Effector memory CD8-positive, alpha-beta T cell (primary cell): ENCODE results near the gene IFI16.
A peak's percentile ranks its signal among the peaks of the same experiment; 100 is the strongest.
"Not testable (repeated sequence)": the region's sequence is repeated elsewhere in the genome, so short reads cannot be mapped to it uniquely, and the experiment has no call there.

ENCODE experiments used
- ATAC-seq: fragments of 150-1000 bp; cut with Tn5 transposase; replicated peaks from 2 replicates; pipeline ENCODE4 v1.10.0; 2021; ENCODE audit warnings: mild to moderate bottlenecking, moderate library complexity
- DNase-seq, 3 experiments: peaks; one replicate each; pipeline ENCODE4 v3.0.0; 2021
- H3K27ac Mint-ChIP-seq, 2 donors: one replicate each; pipeline ENCODE4 v1.8.0; 2022; ENCODE audit warnings: mild to moderate bottlenecking in 2 of 2, mixed read lengths in 2 of 2, moderate library complexity in 2 of 2
- H3K27me3 Mint-ChIP-seq, 2 donors: one replicate each; pipeline ENCODE4 v1.8.0; 2022; ENCODE audit warnings: mixed read lengths in 2 of 2
- H3K36me3 Mint-ChIP-seq: one replicate; pipeline ENCODE4 v1.8.0; 2022; ENCODE audit warnings: mild to moderate bottlenecking, moderate library complexity, mixed read lengths; ENCODE audit not compliant: insufficient read depth
- H3K4me1 Mint-ChIP-seq, 2 donors: one replicate each; pipeline ENCODE4 v1.8.0; 2022; ENCODE audit warnings: low read depth in 2 of 2, mixed read lengths in 2 of 2
- H3K4me3 Mint-ChIP-seq, 2 donors: one replicate each; pipeline ENCODE4 v1.8.0; 2022; ENCODE audit warnings: mild to moderate bottlenecking in 2 of 2, mixed read lengths in 2 of 2, moderate library complexity in 2 of 2
- H3K9me3 Mint-ChIP-seq, 2 donors: one replicate each; pipeline ENCODE4 v1.8.0; 2022; ENCODE audit warnings: mixed read lengths in 2 of 2

IFI16 gene

DNA sequence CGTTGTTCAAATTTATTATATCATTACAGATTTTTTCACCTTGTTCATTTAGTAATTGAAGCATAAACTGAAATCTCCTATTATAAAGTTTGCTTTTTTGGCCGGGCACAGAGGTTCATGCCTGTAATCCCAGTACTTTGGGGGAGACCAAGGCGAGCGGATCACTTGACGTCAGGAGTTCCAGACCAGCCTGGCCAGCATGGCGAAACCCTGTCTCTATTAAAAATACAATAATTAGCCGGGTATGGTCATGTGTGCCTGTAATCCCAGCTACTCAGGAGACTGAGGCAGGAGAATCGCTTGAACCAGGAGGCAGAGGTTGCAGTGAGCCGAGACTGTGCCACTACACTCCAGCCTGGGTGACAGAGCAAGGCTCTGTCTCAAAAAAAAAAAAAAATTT lies 1.3 kb downstream of the IFI16 start:
- DNase-seq, H3K27me3 Mint-ChIP-seq, ATAC-seq, H3K9me3 Mint-ChIP-seq: not testable (repeated sequence)
- Mint-ChIP-seq H3K4me1 (peaks cover 50 to 72% of the 10 kb centered on the region in 2 donors), H3K4me3 (peak overlapping the region; percentile 91 to 92), H3K27ac (peak overlapping the region; percentile 91 to 93), H3K36me3 (peaks cover 47% of the 10 kb centered on the region)

DNA sequence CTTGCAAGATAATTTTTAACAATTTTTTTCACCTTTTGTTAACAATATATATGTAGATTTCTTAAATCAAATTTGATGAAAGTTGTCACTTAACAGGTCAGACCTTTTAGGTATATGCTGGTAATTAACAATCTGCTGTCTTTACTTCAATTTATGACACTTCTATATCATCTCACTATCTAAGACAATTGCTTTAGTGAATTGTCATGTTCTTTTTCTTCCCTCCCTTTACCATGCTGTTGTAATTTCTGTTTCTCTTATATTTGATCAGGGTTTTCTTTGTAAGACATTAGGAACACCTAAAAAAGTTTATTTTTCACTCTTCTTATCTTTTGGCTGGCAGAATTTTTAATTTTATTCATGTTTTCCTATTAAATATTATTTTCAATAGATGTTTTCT lies 2.0 kb downstream of the IFI16 start:
- peaks cover 52 to 74% of the 10 kb centered on the region in 2 donors for H3K4me1 Mint-ChIP-seq
- peak overlapping the region; percentile 92 to 93 for H3K27ac Mint-ChIP-seq
- DNase-seq: no peak
- H3K4me3 Mint-ChIP-seq: peak overlapping the region; percentile 79 to 92
- no peaks in the 10 kb centered on the region for H3K27me3 Mint-ChIP-seq
- peaks cover 54% of the 10 kb centered on the region for H3K36me3 Mint-ChIP-seq
- H3K9me3 Mint-ChIP-seq: no peaks in the 10 kb centered on the region
- no peak for ATAC-seq

DNA sequence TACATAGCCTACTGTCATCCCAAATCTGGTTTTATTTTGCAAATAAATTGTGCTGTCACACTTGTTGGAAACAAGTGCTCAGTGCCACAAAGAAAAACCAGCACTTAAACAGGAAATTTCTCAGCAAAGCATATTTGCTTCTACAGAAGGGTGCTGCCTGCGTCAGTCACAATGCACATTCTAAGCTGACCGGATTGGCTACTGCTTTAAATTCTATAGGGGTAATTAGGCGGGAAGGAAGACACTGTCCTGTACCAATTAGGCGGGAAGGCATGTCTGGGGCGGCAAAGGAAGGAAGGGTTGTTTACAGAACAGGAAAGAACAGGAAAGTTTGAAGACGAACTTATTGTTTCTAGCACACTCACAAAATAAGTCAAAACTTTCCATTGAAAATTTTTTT lies 2.8 kb downstream of the IFI16 start:
- ATAC-seq: peak; percentile 24
- H3K9me3 Mint-ChIP-seq: no peaks in the 10 kb centered on the region
- H3K36me3 Mint-ChIP-seq: peaks cover 61% of the 10 kb centered on the region
- H3K4me1 Mint-ChIP-seq: peaks cover 50 to 71% of the 10 kb centered on the region in 2 donors
- H3K27me3 Mint-ChIP-seq: no peaks in the 10 kb centered on the region
- peak overlapping the region; percentile 79 to 92 for H3K4me3 Mint-ChIP-seq
- peak; percentile 21 to 35 (median 27) for DNase-seq
- peak overlapping the region; percentile 92 to 93 for H3K27ac Mint-ChIP-seq

DNA sequence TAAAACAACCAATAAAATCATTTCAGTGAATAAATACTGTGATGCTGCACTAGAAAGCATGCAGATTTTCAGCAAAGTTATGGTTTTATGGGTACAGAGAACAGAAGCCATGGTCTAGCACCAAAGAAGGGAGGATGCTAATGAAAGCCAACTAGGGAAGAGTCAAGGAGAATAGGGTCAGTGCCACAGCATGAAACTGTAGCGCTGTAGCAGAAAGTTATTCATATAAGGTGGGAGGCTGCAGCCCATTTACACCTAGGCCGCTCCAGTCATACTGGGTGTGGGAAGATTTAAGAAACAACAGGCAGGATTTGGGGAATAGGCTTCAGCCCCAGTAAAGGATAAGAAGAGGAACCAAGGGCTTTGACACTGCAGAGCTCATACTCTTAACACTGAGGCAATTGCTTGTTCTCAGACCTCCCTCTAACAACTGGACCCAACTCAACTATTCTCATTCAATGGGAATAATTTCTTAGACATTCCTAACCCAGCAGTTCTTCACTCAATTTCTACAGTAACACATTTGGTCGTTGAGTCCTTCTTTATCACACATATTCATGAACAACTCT lies 4.4 kb downstream of the IFI16 start:
- DNase-seq (no peak), ATAC-seq (no peak)
- peak overlapping the region; percentile 79 to 92 for H3K4me3 Mint-ChIP-seq
- no peaks in the 10 kb centered on the region for H3K27me3 Mint-ChIP-seq
- H3K27ac Mint-ChIP-seq: peak overlapping the region; percentile 92 to 93
- no peaks in the 10 kb centered on the region for H3K9me3 Mint-ChIP-seq
- peaks cover 47 to 69% of the 10 kb centered on the region in 2 donors for H3K4me1 Mint-ChIP-seq
- peaks cover 71% of the 10 kb centered on the region for H3K36me3 Mint-ChIP-seq

DNA sequence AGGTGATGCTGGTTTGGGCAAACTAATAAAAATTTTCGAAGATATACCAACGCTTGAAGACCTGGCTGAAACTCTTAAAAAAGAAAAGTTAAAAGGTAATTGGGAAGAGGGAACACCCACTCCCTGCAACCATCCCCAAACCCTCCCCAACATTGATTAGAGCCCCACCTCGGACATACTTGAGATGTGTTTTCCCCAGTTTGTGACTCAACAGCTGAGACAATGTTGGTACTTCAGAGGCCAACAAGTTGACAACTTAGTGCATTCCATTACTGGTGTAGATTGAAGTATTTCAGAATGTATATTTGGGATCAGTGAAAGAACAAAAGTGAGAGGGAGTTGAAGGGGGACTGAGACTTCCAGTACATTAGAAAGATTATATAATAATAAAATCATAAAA lies 5.1 kb downstream of the IFI16 start:
- H3K27me3 Mint-ChIP-seq: no peaks in the 10 kb centered on the region
- H3K36me3 Mint-ChIP-seq: peaks cover 78% of the 10 kb centered on the region
- H3K4me1 Mint-ChIP-seq: peaks cover 50 to 72% of the 10 kb centered on the region in 2 donors
- no peak for ATAC-seq
- peak overlapping the region; percentile 92 to 93 for H3K27ac Mint-ChIP-seq
- H3K4me3 Mint-ChIP-seq: peak overlapping the region; percentile 79 to 92
- DNase-seq: no peak
- H3K9me3 Mint-ChIP-seq: no peaks in the 10 kb centered on the region

DNA sequence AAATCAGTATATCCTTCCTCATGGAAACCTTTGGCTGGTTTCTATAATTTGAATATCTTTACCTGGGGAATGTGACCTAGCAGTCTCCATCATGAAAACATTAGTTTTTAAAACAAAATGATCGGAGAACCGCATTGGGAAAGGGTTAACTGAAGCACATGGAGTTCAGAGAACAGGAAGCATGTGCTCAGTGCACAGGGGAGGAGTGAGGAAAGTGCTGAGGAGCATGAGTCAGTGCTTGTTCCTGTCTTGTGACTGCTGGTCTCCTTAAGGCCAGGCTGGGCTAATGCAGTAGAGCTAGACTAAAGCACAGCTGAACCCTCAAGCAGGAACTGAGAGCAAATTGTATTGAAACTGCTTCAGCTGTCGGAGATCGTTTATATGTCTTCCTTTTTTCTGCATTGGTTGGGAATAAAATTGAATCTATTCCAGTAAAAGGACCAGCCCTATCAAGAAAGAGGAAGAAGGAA lies 5.8 kb downstream of the IFI16 start:
- peaks cover 52 to 72% of the 10 kb centered on the region in 2 donors for H3K4me1 Mint-ChIP-seq
- DNase-seq: peak; percentile 44 to 54 (median 48)

DNA sequence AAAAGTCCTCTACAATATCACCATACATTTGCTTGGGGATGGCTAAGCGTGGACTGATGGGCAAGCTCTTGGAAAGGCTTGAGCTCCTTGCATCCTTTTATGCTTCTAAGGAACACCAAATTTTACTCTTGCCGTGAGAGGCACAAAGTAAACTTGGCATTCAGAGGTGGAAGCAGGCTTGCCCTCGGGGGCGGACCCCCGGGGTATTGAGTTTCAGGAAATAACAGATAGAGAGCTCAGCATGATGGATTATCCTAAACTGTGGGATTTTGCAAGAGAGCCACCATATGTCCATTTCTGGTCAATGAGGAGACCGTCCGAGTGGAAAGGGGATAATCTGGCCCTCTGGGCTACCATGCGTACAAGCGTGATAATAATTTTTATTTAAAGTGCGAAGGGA lies 14.0 kb downstream of the IFI16 start:
- Mint-ChIP-seq H3K27ac (peak overlapping the region in 1 of 2 donors; percentile 76), H3K4me1 (peaks cover 56 to 81% of the 10 kb centered on the region in 2 donors), H3K4me3 (peak overlapping the region; percentile 13 to 48), H3K9me3 (no peaks in the 10 kb centered on the region), H3K36me3 (peaks cover 89% of the 10 kb centered on the region), H3K27me3 (no peaks in the 10 kb centered on the region)
- DNase-seq: no peak
- ATAC-seq: no peak

More for the DNA sequence above, 5.8 kb downstream of the IFI16 start:
- Mint-ChIP-seq H3K27ac (peak overlapping the region; percentile 92 to 93), H3K27me3 (no peaks in the 10 kb centered on the region), H3K4me3 (peak overlapping the region; percentile 79 to 92), H3K36me3 (peaks cover 82% of the 10 kb centered on the region), H3K9me3 (no peaks in the 10 kb centered on the region)
- ATAC-seq: peak; percentile 96

DNA sequence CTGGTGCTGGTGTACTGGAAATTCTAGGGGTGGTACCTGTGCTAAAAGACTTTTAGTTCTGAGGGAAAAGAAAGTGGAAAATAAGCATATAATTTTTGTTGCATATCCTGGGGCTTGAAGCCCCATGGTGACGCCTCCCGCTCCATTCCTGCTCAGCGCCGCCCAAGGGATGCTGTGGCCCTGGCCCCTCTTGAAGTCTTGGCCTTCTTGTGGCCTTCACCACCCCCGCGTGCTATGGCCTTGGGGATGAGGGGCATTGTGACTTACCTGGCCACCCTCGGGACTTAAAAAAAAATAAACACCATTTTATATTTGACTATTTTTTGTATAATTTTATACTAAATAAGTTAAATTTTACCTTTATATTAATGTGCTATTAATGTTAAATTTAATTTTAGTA lies 15.3 kb downstream of the IFI16 start:
- peaks cover 85% of the 10 kb centered on the region for H3K36me3 Mint-ChIP-seq
- no peak for DNase-seq
- no peak for ATAC-seq
- no peaks in the 10 kb centered on the region for H3K27me3 Mint-ChIP-seq
- no peak overlapping the region for H3K4me3 Mint-ChIP-seq
- no peaks in the 10 kb centered on the region for H3K9me3 Mint-ChIP-seq
- peaks cover 61 to 84% of the 10 kb centered on the region in 2 donors for H3K4me1 Mint-ChIP-seq
- peak overlapping the region in 1 of 2 donors; percentile 76 for H3K27ac Mint-ChIP-seq

DNA sequence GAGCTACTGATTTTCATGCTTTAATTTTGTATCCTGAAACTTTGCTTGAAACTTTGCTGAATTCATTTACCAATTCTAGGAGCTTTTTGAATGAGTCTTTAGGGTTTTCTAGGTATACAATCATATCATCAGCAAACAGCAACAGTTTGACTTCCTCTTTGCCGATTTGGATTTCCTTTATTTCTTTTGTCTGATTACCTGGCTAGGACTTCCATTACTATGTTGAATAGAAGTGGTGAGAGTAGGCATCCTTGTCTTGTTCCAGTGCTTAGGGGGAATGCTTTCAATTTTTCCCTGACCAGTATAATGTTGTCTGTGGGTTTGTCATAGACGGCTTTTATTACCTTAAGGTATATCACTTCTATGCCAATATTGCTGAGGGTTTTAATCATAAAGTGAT lies 17.1 kb downstream of the IFI16 start:
- Mint-ChIP-seq H3K4me1 (peaks cover 67 to 78% of the 10 kb centered on the region in 2 donors), H3K4me3 (peak overlapping the region; percentile 48 to 78), H3K27ac (peak overlapping the region; percentile 22 to 89), H3K36me3 (peaks cover 85% of the 10 kb centered on the region)
- not testable (repeated sequence) for H3K27me3 Mint-ChIP-seq, DNase-seq, H3K9me3 Mint-ChIP-seq, ATAC-seq

DNA sequence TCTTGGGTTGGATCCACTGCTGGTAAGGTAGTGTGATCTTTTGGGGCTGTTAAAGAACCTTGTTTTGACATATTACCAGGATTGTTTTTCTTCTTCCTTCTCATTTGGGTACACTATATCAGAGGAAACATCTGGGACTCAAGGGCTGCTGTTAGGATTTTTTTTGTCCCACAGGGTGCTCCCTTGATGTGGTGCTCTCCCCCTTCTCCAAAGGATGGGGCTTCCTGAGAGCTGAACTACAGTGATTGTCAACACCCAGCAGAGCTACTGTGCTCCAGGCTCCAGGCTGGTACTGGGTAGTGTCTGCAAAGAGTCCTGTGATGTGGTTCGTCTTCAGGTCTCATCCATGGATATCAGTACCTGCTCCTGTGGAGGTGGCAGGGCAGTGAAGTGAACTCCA lies 20.6 kb downstream of the IFI16 start:
- H3K27me3 Mint-ChIP-seq: no peaks in the 10 kb centered on the region
- DNase-seq (no peak), ATAC-seq (no peak)
- peak overlapping the region; percentile 42 to 50 for H3K4me3 Mint-ChIP-seq
- H3K9me3 Mint-ChIP-seq: no peaks in the 10 kb centered on the region
- H3K4me1 Mint-ChIP-seq: peaks cover 59 to 80% of the 10 kb centered on the region in 2 donors
- H3K27ac Mint-ChIP-seq: peak overlapping the region; percentile 22 to 89
- peaks cover 89% of the 10 kb centered on the region for H3K36me3 Mint-ChIP-seq

DNA sequence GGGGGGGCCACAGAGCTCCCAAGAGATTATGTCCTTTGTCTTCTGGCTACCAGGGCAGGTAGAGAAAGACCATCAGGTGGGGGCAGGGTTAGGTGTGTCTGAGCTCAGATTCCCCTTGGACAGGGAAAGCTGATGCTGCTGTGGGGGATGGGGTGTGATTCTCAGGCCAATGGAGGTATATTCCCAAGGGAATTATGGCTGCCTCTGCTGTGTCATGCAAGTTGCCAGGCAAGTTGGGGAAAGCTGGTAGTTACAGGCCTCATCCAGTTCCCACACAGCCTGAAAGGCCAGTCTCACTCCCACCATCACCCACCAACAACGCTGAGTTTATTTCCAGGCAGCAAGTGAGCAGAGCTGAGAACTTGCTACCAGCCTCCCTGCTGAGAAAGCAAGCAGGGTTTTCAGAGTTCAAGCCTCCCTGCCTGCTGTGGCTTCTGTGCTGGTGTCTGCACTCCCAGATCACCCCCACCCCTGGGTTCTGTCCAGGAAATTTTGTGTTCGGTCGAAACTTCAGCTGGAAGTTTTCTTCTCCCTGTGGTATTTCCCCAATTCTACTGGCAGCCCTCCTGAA lies 21.3 kb downstream of the IFI16 start:
- Mint-ChIP-seq H3K4me3 (peak overlapping the region; percentile 42 to 50), H3K9me3 (no peaks in the 10 kb centered on the region), H3K4me1 (peaks cover 55 to 81% of the 10 kb centered on the region in 2 donors), H3K27ac (peak overlapping the region; percentile 22 to 89), H3K36me3 (peaks cover 89% of the 10 kb centered on the region), H3K27me3 (no peaks in the 10 kb centered on the region)
- no peak for ATAC-seq
- no peak for DNase-seq

DNA sequence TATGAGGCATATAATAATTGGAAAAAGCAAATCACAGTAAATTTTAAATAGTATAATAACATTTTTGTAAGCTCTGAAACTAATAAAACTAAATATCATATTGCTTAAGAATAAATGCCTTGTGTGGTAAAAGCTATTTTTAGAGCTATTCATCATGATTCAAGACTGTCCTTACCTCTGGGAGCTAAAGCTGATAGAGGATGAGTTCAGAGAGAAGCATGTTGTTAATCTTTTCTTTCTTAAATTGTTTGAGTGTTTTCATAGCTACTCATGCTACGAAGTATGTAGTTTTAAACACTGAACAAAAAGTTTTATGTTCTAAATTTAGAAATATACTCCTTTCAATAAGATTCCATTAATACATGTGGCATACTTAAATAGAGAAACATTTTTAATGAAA lies 30.5 kb downstream of the IFI16 start:
- peaks cover 86% of the 10 kb centered on the region for H3K36me3 Mint-ChIP-seq

DNA sequence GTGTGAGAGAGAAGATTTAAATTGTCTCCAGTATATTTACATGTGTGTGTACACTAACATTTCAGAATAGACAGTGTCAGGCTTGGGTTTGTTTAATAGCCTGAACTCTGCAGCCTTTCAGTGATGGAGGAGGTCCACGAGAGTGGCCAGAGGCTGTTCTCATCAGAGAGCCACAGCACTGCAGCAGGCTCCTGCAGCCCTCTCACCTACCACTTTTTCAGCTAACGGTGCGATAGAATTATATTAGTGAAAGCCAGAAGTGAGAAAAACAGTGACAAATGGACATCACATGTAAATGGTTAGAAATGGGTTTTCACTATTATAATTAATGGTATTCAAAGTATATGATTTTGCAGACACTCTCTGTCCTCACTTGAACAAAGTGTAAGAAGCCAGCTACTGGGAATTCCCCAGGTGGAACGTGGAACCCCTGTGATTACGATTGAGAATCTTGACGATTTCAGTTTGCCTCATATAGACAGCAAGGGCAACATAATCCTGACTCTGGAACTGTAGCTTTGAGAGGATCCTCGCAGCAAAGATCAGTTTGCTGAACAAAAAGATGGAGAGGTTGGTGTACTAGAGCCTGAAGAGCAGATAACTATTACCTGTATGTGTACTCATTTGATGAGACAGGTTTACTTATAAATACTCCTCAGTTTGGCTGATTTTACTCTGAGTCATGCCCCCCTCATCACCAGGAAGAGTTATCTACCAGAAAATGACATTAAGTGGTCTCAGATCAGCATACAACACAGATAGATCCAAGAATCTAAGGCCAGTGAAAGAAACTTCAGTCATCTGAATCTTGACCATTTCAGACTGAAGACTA lies 31.4 kb downstream of the IFI16 start:
- ATAC-seq: peak; percentile 21
- DNase-seq: no peak
- Mint-ChIP-seq H3K36me3 (peaks cover 86% of the 10 kb centered on the region), H3K4me1 (peaks cover 26 to 59% of the 10 kb centered on the region in 2 donors), H3K9me3 (no peaks in the 10 kb centered on the region), H3K27ac (peak overlapping the region; percentile 86 to 92), H3K27me3 (no peaks in the 10 kb centered on the region), H3K4me3 (no peak overlapping the region)

More for the DNA sequence above, 30.5 kb downstream of the IFI16 start:
- no peak overlapping the region for H3K4me3 Mint-ChIP-seq
- no peak for DNase-seq
- H3K27me3 Mint-ChIP-seq: no peaks in the 10 kb centered on the region
- peak overlapping the region; percentile 86 to 92 for H3K27ac Mint-ChIP-seq
- peaks cover 29 to 66% of the 10 kb centered on the region in 2 donors for H3K4me1 Mint-ChIP-seq
- no peak for ATAC-seq
- no peaks in the 10 kb centered on the region for H3K9me3 Mint-ChIP-seq
